HepG2 (cell line): Measurements from ENCODE around the gene ADAM15. TPM values are rescaled to one million over a fixed set of nuclear protein-coding genes. Genes with fewer than 3 reads are reported as not detected.

Experiments used
- DPF2 ChIP-seq: sonication (generic); formaldehyde crosslinking; IDR thresholded peaks from 2 replicates; pipeline ENCODE4 v1.4.0; 2020; ENCODE audit warnings: mild to moderate bottlenecking, low read depth, missing genetic modification reagents, borderline replicate concordance
- HOXD1 ChIP-seq: sonication (generic); formaldehyde crosslinking; IDR thresholded peaks from 2 replicates; pipeline ENCODE4 v1.5.0; 2020; ENCODE audit warnings: missing genetic modification reagents
- KLF6 ChIP-seq: IDR thresholded peaks from 2 replicates; pipeline ENCODE4 v1.8.0; 2016; ENCODE audit warnings: missing biosample characterization, missing genetic modification reagents
- MAFG ChIP-seq: sonication (generic); formaldehyde crosslinking; IDR thresholded peaks from 2 replicates; pipeline ENCODE4 v1.5.1; 2020; ENCODE audit warnings: mild to moderate bottlenecking, missing genetic modification reagents
- MED8 ChIP-seq: sonication (generic); formaldehyde crosslinking; IDR thresholded peaks from 2 replicates; pipeline ENCODE4 v1.8.1; 2023; ENCODE audit warnings: mild to moderate bottlenecking, missing genetic modification reagents; ENCODE audit not compliant: insufficient replicate concordance
- PPARG ChIP-seq: conservative IDR thresholded peaks from 2 replicates; pipeline ENCODE4 v1.6.1; 2016; ENCODE audit warnings: missing biosample characterization, missing genetic modification reagents
- RBM39 ChIP-seq: fragments of 200-400 bp; formaldehyde crosslinking; IDR thresholded peaks from one replicate; pipeline ENCODE4 v1.6.1; 2018; ENCODE audit warnings: antibody characterized with exemption, mild to moderate bottlenecking, low read depth, low read length; ENCODE audit not compliant: poor library complexity, severe bottlenecking
- SATB2 ChIP-seq: sonication (generic); formaldehyde crosslinking; IDR thresholded peaks from 2 replicates; pipeline ENCODE4 v1.5.0; 2020; ENCODE audit warnings: missing genetic modification reagents
- ZBTB7A ChIP-seq: sonication (generic); formaldehyde crosslinking; IDR thresholded peaks from 2 replicates; pipeline ENCODE4 v1.8.0; 2022; ENCODE audit warnings: mild to moderate bottlenecking, missing genetic modification reagents
- ZFYVE20 ChIP-seq: sonication (generic); formaldehyde crosslinking; IDR thresholded peaks from 2 replicates; pipeline ENCODE4 v1.8.0; 2023; ENCODE audit warnings: low read depth, mild to moderate bottlenecking, moderate library complexity, missing genetic modification reagents, borderline replicate concordance
- ZNF292 ChIP-seq: sonication (generic); formaldehyde crosslinking; IDR thresholded peaks from 2 replicates; pipeline ENCODE4 v1.8.1; 2022; ENCODE audit warnings: mild to moderate bottlenecking, low read depth, missing genetic modification reagents, borderline replicate concordance
- ZNF30 ChIP-seq: sonication (generic); formaldehyde crosslinking; IDR thresholded peaks from 2 replicates; pipeline ENCODE4 v1.5.0; 2020; ENCODE audit warnings: mild to moderate bottlenecking, missing genetic modification reagents
- polyA plus RNA-seq, 8 experiments: library from polyadenylated mRNA; depleted of rRNA in 3 of 8; stranded (reverse) in 7 of 8; unstranded in 1 of 8; fragments of >200 nt; fragmentation: Illumina TruSeq in 4 of 8; extraction: Trizol in 4 of 8; gene quantifications; 2 replicates each; pipeline versions ENCODE4 v1.2.1 to v1.2.3, GENCODE V29; 2011 to 2016; ENCODE audit warnings: low read depth in 4 of 8, missing spikeins in 1 of 8, mixed read lengths in 1 of 8; ENCODE audit not compliant: insufficient read depth in 1 of 8
- total RNA-seq, 5 experiments: library from RNA; depleted of rRNA; stranded (reverse); fragments of >200 nt; fragmentation: Illumina TruSeq; extraction: Trizol; gene quantifications; 2 replicates each; pipeline ENCODE4 v1.2.3, GENCODE V29; 2016; ENCODE audit warnings: low read depth in 1 of 5
- TF ChIP-seq, protein P1 (sequence below): sonication (generic); formaldehyde crosslinking; IDR thresholded peaks from 2 replicates; pipeline ENCODE4 v1.4.0; 2020; ENCODE audit warnings: mild to moderate bottlenecking, missing genetic modification reagents
- TF ChIP-seq, protein P2 (sequence below): sonication (generic); formaldehyde crosslinking; IDR thresholded peaks from 2 replicates; pipeline ENCODE4 v1.4.0; 2020; ENCODE audit warnings: missing genetic modification reagents
- TF ChIP-seq, protein P3 (sequence below): sonication (generic); formaldehyde crosslinking; IDR thresholded peaks from 2 replicates; pipeline ENCODE4 v1.8.0; 2022; ENCODE audit warnings: low read depth, missing genetic modification reagents
- TF ChIP-seq, protein P4 (sequence below): sonication (generic); formaldehyde crosslinking; IDR thresholded peaks from 2 replicates; pipeline ENCODE4 v1.8.1; 2023; ENCODE audit warnings: mild to moderate bottlenecking, inconsistent platforms, moderate library complexity, missing genetic modification reagents, borderline replicate concordance

ADAM15 gene
- total and polyA plus RNA-seq, 2 of the 13 experiments (the other 11 are each of a cell fraction or from before 2014, with no cell fraction given): 17.9 to 25.6 TPM

- TF ChIP-seq, protein P1, sequence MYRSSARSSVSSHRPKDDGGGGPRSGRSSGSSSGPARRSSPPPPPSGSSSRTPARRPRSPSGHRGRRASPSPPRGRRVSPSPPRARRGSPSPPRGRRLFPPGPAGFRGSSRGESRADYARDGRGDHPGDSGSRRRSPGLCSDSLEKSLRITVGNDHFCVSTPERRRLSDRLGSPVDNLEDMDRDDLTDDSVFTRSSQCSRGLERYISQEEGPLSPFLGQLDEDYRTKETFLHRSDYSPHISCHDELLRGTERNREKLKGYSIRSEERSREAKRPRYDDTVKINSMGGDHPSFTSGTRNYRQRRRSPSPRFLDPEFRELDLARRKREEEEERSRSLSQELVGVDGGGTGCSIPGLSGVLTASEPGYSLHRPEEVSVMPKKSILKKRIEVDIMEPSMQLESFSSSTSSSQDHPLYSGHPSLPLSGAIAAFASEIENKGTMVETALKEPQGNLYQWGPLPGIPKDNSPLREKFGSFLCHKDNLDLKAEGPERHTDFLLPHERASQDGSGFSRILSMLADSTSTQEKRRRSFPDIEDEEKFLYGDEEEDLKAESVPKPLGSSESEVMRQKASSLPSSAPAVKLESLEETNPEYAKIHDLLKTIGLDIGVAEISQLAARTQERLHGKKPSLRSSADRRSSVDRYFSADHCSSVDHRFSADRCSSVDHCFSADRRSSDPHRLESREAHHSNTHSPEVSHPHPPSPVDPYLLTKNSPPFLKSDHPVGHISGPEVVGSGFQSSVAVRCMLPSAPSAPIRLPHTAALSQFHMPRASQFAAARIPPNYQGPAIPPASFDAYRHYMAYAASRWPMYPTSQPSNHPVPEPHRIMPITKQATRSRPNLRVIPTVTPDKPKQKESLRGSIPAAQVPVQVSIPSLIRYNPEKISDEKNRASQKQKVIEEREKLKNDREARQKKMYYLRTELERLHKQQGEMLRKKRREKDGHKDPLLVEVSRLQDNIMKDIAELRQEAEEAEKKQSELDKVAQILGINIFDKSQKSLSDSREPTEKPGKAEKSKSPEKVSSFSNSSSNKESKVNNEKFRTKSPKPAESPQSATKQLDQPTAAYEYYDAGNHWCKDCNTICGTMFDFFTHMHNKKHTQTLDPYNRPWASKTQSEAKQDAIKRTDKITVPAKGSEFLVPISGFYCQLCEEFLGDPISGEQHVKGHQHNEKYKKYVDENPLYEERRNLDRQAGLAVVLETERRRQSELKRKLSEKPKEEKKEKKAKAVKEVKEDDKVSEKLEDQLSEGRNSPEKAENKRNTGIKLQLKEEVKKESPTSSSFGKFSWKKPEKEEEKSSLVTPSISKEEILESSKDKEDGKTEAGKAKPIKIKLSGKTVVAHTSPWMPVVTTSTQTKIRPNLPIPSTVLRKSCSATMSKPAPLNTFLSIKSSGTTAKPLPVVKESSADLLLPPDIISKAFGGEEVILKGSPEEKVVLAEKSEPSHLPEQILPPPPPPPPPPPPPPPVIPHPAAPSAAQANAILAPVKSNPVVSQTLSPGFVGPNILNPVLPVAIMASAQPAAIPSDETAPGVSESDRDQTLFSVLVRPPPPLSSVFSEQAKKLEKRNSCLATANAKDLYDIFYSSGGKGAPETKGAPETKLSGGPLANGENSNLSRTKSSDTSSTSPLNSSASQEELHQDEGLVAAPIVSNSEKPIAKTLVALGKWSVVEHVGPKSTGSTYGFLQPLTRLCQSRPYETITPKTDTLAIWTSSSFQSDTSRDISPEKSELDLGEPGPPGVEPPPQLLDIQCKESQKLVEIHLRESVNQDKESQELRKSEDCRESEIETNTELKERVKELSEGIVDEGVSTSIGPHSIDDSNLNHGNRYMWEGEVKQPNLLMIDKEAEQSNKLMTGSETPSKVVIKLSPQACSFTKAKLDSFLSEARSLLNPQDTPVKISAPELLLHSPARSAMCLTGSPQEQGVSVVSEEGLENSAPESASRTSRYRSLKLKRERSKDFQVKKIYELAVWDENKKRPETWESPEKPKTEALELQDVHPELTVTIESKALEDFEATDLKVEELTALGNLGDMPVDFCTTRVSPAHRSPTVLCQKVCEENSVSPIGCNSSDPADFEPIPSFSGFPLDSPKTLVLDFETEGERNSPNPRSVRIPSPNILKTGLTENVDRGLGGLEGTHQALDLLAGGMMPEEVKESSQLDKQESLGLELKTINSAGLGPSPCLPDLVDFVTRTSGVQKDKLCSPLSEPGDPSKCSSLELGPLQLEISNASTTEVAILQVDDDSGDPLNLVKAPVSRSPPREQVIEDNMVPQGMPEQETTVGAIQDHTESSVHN (CRISPR knock-in tag): no peak
- TF ChIP-seq ZFYVE20 (CRISPR knock-in tag) (no peak), RBM39 (no peak), HOXD1 (CRISPR knock-in tag) (no peak), MED8 (no peak), KLF6 (CRISPR knock-in tag) (peak; percentile 64; the same call in 1 of the 2 replicates), PPARG (peak; percentile 99), DPF2 (no peak), ZNF292 (CRISPR knock-in tag) (0 out of 2 replicates have a peak, but pooled peaks have one; percentile 73), ZNF30 (CRISPR knock-in tag) (no peak), SATB2 (CRISPR knock-in tag) (no peak), MAFG (CRISPR knock-in tag) (no peak), ZBTB7A (CRISPR knock-in tag) (peak; percentile 88)
- TF ChIP-seq, protein P2, sequence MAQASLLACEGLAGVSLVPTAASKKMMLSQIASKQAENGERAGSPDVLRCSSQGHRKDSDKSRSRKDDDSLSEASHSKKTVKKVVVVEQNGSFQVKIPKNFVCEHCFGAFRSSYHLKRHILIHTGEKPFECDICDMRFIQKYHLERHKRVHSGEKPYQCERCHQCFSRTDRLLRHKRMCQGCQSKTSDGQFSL: peak; percentile 56; the same call in 1 of the 2 replicates
- TF ChIP-seq, protein P3, sequence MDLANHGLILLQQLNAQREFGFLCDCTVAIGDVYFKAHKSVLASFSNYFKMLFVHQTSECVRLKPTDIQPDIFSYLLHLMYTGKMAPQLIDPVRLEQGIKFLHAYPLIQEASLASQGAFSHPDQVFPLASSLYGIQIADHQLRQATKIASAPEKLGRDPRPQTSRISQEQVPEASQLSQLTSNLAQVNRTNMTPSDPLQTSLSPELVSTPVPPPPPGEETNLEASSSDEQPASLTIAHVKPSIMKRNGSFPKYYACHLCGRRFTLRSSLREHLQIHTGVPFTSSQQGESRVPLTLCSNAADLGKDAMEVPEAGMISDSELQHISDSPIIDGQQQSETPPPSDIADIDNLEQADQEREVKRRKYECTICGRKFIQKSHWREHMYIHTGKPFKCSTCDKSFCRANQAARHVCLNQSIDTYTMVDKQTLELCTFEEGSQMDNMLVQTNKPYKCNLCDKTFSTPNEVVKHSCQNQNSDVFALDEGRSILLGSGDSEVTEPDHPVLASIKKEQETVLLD (CRISPR knock-in tag): no peak
- TF ChIP-seq, protein P4, sequence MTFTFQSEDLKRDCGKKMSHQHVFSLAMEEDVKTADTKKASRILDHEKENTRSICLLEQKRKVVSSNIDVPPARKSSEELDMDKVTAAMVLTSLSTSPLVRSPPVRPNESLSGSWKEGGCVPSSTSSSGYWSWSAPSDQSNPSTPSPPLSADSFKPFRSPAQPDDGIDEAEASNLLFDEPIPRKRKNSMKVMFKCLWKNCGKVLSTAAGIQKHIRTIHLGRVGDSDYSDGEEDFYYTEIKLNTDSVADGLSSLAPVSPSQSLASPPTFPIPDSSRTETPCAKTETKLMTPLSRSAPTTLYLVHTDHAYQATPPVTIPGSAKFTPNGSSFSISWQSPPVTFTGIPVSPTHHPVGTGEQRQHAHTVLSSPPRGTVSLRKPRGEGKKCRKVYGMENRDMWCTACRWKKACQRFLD (CRISPR knock-in tag): no peak
These were observed 40.2 kb downstream of the ADAM15 start (continued) for GRCh38 chr1:155091071-155092051.
